HL-60 (cell line): Measurements from ENCODE around the gene IFRD2.

ENCODE experiments used
- DNase-seq, 2 experiments: peaks; one replicate each; pipeline ENCODE4 v3.0.0-alpha.2; 2010 to 2020; ENCODE audit warnings: low read depth in 1 of 2, low spot score in 1 of 2
- H3K27ac ChIP-seq: fragments of 250-450 bp; sonication (Bioruptor Pico); replicated peaks from 2 replicates; pipeline ENCODE4 v1.5.1; 2020; ENCODE audit warnings: mild to moderate bottlenecking, moderate library complexity
- H3K27me3 ChIP-seq: fragments of 250-450 bp; sonication (Bioruptor Pico); 2 replicates; pipeline ENCODE4 v1.5.1; 2021; ENCODE audit warnings: mild to moderate bottlenecking, moderate library complexity; ENCODE audit not compliant: insufficient read depth, poor library complexity, severe bottlenecking
- H3K4me3 ChIP-seq: replicated peaks from 2 replicates; pipeline ENCODE4 v1.5.1; 2011; ENCODE audit warnings: mild to moderate bottlenecking, control low read depth, low read length; ENCODE audit not compliant: insufficient read depth
- CTCF ChIP-seq: IDR thresholded peaks from one replicate; pipeline ENCODE4 v1.5.1; 2011; ENCODE audit warnings: low read length, control low read depth, inconsistent platforms; ENCODE audit not compliant: insufficient read depth
- GABPA ChIP-seq: IDR thresholded peaks from 2 replicates; pipeline ENCODE4 v1.6.1; 2012; ENCODE audit warnings: low read depth
- POLR2AphosphoS5 ChIP-seq: IDR thresholded peaks from 2 replicates; pipeline ENCODE4 v1.6.1; 2012; ENCODE audit warnings: low read depth
- SPI1 ChIP-seq: IDR thresholded peaks from 2 replicates; pipeline ENCODE4 v1.6.1; 2012; ENCODE audit warnings: low read depth, mild to moderate bottlenecking, borderline replicate concordance
- TF ChIP-seq, protein P1 (sequence below): IDR thresholded peaks from 2 replicates; pipeline ENCODE4 v1.6.1; 2012; ENCODE audit warnings: low read depth; ENCODE audit not compliant: insufficient replicate concordance

IFRD2 gene

GRCh38 chr3:50319894-50320625 is 27.8 kb upstream of the IFRD2 start:
- peak overlapping the region; percentile 100; the same call in 1 of the 2 replicates for H3K27ac ChIP-seq
- H3K4me3 ChIP-seq, result peak overlapping the region; percentile 68
- H3K27me3 ChIP-seq, result no peaks in the 10 kb centered on the region
- DNase-seq, result no peak
- TF ChIP-seq SPI1, result no peak
- no peak for TF ChIP-seq GABPA
- no peak for TF ChIP-seq POLR2AphosphoS5
- TF ChIP-seq, protein P1, sequence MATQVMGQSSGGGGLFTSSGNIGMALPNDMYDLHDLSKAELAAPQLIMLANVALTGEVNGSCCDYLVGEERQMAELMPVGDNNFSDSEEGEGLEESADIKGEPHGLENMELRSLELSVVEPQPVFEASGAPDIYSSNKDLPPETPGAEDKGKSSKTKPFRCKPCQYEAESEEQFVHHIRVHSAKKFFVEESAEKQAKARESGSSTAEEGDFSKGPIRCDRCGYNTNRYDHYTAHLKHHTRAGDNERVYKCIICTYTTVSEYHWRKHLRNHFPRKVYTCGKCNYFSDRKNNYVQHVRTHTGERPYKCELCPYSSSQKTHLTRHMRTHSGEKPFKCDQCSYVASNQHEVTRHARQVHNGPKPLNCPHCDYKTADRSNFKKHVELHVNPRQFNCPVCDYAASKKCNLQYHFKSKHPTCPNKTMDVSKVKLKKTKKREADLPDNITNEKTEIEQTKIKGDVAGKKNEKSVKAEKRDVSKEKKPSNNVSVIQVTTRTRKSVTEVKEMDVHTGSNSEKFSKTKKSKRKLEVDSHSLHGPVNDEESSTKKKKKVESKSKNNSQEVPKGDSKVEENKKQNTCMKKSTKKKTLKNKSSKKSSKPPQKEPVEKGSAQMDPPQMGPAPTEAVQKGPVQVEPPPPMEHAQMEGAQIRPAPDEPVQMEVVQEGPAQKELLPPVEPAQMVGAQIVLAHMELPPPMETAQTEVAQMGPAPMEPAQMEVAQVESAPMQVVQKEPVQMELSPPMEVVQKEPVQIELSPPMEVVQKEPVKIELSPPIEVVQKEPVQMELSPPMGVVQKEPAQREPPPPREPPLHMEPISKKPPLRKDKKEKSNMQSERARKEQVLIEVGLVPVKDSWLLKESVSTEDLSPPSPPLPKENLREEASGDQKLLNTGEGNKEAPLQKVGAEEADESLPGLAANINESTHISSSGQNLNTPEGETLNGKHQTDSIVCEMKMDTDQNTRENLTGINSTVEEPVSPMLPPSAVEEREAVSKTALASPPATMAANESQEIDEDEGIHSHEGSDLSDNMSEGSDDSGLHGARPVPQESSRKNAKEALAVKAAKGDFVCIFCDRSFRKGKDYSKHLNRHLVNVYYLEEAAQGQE, result no peak
- no peak for TF ChIP-seq CTCF

GRCh38 chr3:50319181-50319893 is 27.1 kb upstream of the IFRD2 start:
- no peak overlapping the region for H3K4me3 ChIP-seq
- no peaks in the 10 kb centered on the region for H3K27me3 ChIP-seq
- DNase-seq, result no peak
- TF ChIP-seq, protein P1, result no peak
- TF ChIP-seq SPI1 (no peak), GABPA (no peak), CTCF (no peak), POLR2AphosphoS5 (no peak)
- no peak overlapping the region for H3K27ac ChIP-seq

- TF ChIP-seq, protein P1, result no peak
- TF ChIP-seq CTCF (no peak), POLR2AphosphoS5 (0 out of 2 replicates have a peak, but pooled peaks have one; percentile 32), SPI1 (peak; percentile 94), GABPA (no peak)
- peak in 1 of 2 experiments; percentile 60 for DNase-seq
- Histone ChIP-seq H3K27me3 (no peaks in the 10 kb centered on the region), H3K4me3 (no peak overlapping the region), H3K27ac (no peak overlapping the region)
Observed at GRCh38 chr3:50318615-50319014, 26.4 kb upstream of the IFRD2 start.
